HG02870 (cell line): ENCODE measurements around the gene LHPP.

Experiments
- ATAC-seq: cut with Tn5 transposase; IDR thresholded peaks from one replicate; pipeline ENCODE4 v1.9.1; 2021; ENCODE audit warnings: mild to moderate bottlenecking, moderate library complexity; ENCODE audit not compliant: unreplicated experiment

The LHPP gene

DNA sequence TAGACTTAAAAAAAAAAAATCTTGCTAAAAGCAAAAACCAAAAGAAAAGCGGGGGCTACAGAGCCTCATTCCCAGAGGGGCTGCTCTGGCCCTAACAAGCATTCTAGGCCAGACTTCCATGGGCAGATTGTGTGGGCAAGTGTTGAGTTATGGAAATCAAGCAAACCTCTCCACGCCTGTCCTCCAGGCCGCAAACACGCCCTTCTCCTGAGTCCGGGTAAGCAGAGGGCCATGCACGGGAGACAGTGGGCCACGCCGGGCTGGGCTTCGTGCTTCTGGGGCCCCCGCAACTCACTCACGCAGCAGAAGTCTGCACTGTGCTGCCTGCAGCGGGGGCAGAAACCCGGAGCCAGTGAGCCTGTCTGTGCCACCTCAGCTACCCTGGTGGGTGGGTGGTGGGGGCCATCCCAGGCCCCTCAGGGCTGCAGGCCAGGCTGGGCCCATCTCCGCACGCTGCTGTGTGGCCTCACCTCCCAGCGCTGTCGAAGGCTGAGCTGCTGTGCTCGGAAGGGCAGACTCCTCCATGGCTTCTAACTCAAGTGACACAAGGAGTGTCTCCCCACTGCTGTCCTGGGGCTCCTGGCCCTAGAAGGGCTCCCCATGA is 156.9 kb downstream of the LHPP start:
- ATAC-seq, result no peak

DNA sequence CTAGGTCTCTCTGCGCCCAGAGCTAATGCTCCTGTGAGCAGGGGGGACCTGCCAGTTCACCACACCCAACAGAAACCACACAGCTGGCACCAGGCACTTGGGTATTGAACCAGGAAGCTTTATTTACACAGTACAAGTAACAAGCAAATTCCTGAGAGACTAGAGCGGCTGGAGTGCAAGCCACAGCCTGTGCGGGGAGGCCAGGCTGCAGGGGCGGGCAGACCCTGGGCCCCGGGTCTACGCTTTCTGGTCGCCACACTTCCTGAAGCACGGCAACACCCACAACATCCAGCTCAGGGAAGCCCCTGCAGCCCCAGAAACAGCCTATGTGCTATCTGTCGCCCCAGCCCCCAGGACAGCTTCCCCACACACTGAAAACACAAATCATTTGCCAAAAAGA is 157.6 kb downstream of the LHPP start:
- no peak for ATAC-seq

DNA sequence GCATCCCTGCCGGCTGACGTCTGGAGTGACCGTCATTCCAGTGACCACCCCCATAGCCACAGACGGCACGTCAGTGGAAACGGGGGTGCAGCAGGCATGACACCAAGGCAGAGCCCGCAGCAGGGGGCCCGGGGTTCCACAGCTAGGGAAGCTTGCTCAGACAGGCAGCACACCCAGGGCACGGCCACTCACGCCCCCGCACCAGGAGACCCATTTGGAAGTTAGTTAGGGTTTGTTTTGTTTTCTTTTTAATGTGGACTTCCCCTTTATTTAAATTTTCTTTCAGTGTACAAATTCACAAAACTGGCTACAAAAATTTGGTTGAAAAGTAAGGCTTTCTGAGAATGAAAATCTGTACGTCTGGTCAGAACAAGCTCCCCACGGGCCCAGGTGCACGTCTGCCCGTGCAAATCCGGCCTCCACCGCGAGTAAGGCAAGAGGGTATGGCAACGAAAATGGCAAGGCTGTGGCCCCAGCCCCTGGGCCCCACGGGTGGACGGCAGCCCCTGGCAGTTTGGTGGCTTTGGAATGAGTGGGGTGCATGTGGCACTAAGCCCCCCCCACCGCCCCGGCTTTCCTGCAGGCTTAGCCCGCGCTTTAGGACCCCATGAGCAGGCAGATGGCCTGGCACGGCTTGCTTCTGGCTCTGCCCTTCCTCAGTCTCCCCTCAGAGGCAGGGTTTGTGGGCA is 158.3 kb downstream of the LHPP start:
- peak; percentile 49 for ATAC-seq

DNA sequence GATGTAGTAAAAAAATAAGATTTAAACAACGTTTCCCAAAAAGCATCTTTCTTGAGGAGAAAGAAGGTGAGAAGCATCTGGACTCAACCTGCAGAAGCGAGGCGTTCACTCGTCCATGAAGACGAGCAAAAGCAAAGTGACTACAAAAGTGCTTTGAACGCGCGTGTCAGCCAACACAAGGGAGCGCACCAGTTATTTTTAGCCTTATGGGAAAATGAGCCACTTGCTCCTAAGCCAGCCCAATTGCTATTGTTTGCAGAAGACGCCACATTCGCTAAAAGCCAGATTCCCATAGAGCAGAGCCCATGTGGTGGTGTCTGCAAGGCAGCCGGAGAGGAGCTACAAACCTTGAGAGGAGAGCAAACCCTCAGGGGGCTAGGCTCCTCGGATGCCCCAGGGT is 160.0 kb downstream of the LHPP start:
- ATAC-seq, result no peak

DNA sequence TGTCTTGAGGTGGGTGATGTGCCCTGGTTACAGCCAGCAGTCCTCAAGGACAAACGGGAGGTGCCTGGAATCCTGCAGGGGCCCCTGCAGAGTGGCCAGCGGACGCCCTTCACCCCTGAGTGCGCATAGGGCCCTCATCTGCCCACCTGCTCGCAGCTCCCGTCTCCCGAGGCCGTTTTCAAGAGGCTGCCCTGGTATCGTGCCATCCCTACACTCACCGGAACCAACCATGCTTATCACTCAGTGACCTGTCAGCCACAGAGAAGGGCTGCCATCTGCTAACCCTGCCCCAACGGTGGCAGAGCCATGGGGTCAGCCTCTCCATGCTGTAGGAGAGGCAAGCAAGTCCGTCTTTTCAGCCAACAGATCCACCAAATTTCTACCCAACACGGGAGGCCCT is 160.5 kb downstream of the LHPP start:
- no peak for ATAC-seq

DNA sequence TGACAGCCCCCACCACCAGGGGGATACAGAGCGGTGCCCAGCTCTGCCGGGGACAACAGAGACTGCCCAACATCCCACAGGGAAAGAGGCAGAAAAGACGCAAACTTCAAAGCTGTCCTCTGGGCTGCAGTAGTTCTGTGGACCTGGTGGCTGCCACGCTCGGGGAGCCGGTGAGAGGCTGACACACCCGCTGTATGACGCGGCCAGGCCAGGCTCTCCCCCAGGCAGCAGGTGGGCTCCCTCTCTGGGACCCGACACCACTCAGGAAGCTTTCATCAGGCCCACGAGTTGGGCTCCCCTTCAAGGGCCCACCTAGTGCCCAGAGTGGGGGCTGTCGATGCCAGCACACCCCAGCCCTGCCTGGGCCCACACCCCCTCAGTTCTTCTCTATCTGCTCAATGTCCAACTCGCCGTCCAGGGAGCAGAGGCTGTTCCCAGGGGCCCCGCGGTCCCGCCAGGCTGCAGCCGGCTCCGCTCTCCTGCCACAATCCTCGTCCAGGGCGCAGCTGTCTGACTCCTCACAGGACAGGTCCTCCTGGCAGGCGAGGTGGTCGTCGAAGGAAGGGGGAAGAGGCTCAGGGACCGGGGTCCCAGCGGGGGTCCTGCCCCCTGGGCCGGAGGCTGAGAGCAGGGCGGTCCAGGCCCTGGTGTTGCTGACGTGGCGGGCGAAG is 161.4 kb downstream of the LHPP start:
- no peak for ATAC-seq

DNA sequence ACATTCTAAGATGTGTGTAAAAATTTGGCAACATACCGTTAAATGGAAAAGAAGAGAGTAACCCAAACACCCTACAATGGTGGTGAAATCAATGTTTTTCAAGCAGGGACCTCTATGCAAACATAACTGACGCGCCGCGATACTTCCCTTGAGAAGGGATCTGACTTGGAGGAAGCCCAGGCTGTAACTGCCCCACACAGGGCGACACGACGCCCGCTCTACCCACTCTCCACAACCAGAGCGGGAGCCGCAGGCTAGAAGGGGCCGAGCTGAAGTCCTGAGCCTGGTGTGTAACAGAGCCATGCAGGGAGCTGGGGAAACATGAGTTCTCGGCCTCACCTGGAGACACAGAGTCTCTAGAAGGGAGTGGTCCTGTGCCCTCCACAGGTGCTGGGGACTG is 162.4 kb downstream of the LHPP start:
- no peak for ATAC-seq

DNA sequence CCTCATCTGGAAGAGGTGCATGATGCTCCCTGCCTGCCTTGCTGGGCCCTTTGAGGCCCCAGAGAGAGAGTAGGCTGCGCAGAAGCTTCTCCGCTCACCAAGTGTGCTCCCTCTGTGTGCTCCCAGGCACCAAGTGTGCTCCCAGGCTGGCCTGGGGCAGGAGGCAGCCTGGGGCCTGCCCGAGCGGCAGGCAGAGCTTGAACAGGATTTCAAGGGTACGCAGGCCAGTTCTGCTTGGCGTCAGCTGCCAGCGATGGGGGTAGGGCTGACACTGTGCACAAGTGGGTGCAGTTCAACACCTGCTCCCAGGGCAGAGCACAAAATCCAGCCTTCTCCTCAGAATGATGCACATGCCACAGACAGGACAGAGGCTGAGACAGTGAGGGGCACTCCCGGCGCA is 162.8 kb downstream of the LHPP start:
- ATAC-seq, result no peak

DNA sequence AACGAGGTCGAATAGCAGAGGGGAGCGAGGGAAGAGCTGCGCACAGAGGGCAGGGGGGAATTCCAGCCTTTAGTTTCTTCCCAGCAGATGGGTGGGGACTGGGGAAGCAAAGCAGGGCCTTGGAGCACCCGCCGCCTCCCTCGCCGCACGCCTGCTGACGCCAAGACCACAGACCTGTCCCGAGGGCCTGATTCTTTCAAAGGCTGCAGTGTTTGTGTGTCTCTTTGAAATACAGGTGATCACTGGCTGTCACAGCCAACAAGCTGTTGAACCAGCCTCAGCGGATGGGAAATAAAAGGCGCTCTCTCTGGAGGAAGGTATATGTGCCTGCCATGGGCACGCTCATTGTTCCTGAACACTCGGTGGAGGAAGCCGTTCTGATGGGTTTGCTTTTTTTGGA is 163.3 kb downstream of the LHPP start:
- ATAC-seq, result no peak

DNA sequence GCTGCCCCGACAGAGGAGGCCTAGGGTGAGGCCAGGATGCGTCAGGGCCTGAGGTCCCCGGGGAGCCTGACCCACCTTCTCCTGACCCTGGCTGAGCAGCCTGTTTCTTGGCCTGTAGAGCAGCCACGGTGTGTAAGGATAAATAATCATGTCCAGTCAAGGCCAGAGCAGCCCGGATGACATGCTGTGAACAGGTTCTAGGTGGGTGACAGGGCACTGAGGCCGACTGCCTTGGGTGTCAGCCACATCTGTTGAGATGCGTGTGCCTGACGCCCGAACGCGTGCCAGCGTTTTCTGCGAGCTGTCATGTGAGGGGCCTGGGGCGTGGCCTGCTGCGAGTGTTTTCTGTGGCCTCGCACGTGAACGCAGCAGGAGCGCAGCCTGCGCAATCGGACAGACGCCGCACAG is 164.2 kb downstream of the LHPP start:
- no peak for ATAC-seq

DNA sequence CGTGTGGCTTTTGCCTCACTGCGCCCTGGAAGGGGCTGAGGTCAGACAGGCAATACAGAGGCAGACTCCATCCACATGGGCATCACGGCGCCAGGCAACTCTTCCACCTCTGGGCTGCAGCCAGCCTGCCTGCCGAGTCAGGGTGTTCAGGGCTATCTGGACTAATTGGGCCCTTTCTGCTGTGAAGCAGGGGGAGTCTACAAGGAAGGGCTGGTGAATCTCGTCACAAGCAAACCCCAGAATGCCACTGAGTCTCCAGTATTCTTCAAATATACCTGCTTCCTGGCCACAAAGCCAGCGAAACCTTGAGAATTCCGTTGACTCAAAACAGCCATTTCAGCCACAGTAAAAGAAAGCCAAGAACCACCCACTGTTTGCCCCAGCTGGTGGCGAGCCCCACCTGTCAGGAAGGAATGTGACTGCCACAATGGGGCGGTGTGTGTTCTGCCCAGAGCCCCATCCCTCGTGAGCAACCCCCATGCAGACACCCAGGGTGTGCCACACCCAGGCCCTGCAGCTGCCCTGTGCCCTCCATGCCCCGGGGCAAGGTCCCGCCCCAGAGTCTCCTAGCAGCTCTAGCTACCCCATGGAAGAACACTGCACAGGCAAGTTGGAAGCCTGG is 165.2 kb downstream of the LHPP start:
- ATAC-seq, result peak; percentile 75

DNA sequence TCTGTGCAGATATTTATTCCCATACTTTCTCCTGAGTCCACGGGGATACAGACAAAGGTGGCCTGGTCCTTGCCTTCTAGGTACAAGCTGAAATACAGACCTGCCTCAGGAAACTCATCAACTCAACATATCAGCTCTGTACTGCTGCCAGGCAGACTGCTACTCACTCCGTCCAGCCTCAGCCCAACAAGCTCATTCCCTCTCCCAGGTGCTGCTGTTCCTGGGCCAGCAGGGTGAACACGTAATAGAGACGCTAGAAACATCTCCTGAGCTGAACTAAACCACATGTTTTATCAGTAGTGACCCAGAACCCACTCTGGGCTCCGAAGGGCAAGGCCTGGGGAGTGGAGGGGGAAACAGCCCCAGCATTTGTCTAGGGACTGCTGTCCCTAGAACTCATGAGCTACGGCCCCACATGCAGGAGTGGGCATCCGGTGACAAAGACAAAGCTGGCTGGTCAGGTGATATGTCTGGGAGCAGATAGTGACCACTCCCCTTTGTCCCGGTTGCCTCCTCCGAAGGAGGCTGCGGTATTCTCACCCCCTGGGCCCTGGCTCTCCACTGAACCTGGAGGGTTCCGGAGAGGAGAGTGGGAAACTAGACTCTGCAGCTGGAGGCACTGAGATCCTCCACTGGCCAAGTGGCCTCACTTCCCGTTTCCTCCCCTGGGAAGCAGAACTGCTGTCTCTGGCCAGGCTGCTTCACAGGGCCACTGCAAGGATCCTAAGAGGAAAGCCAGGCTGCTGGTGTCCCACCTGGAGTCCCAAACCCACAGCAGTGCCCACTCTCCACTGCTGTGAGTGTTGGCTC is 166.4 kb downstream of the LHPP start:
- ATAC-seq, result no peak

DNA sequence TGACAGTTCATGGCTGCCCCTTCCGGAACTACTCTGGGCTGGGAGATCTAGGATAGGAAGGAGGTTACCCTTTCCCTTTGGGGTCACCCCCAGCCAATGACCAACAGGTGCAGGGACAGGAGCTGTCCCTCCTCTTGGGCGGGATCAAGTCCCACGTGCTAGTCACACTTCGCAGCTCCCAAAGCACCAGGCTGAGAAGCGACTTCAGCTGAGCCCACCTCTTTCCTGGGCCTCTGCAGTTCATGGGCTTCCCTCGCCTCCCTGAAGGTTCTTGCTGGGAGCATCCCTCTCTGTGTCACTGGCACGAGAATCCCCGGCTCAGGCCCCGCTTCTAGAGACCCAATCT is 167.0 kb downstream of the LHPP start:
- no peak for ATAC-seq

DNA sequence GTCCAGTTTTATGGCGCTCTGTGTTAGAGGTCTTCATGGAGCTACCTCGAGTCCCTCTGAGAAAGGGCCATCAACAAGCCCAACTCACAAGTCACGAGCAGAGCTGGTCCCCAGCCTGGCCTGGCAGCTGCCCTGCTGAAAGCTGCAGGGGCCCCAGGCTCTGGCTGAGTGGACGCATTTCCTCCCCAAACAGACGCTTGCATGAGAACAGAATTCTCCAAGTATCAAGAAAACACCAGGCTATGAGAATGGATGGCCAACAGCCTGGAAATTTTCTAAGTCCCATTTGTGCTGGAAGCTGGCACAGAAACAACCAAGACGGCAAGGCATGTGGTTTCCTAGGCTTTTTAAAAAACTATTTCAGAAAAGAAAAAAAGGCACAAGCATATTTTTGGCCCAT is 167.8 kb downstream of the LHPP start:
- ATAC-seq, result no peak

DNA sequence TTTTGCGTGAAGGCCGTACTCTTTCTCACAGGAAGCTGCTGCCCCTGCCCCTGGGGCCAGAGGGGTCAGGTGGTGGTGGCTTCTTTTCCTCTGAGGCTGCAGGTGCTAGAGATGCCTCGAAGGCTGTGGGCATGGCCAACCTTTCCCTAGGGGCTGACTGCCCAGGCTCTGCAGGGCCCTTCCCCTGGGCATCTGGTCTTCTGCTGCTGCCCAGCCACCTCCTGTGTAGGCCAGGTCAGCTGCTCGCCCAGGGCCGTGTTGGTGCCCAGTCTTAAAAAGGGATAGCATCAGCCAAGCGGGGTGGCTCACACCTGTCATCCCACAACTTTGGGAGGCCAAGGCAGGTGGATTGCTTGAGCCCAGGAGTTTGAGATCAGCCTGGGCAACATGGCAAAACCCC is 168.2 kb downstream of the LHPP start:
- ATAC-seq, result no peak

DNA sequence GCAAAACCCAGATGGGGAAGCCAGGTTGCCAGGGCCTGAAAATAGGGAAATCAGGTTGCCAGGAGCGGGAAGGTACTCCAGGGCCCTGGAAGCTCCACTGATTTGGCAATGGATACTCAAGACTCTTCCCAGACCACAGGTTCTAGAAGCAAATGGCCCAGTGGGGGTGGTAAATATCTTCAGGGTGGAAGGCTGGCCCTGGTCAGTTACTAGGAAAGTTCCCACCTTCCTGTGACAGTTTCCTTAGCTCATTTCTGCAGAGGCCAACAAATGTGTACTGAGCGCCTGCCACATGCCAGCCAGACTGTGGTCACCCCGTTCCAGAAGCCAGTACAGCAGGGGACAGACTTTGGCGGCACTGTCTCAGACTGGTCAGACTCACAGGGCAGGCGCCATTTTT is 168.9 kb downstream of the LHPP start:
- no peak for ATAC-seq

DNA sequence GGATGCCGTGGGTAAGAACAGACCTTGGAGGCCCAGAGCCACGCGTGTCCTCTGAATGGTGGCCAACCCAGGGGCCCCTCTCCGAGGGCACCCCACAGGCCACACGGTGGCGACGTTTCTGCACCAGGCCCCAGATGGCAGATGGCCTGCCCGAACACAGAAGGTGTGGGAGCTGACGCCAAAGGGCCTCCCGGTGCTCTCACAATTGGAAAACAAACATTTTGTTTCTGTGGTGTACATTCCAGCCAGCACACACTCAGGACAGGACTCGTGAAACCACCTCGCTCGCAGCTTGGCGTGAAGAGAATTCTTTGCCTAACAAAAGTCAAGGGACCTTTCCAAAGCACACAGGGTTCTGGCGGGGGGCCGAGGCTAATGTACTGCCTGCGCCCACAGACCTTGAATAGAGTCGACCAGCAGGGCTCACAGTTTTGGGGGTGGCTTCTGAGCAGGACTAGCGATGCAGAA is 170.5 kb downstream of the LHPP start:
- no peak for ATAC-seq

DNA sequence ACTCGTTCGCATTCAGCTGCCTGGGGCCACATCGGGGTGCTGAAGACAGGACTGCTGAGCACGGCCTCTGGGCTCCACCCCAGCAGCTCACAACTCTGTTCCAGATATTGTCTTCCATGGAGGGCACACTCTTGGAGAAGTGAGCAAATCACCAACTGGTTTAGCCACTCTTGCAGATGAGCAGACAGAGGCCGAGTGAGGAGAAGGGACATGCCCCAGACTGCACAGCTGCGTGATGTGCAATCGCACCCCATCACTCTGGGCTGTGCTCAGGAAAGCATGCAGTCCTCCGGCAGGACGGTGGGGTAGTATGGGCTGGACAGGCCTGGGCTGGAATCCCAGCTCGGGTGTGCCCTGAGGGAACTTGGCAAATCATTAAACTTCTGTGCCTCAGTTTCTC is 170.9 kb downstream of the LHPP start:
- no peak for ATAC-seq

DNA sequence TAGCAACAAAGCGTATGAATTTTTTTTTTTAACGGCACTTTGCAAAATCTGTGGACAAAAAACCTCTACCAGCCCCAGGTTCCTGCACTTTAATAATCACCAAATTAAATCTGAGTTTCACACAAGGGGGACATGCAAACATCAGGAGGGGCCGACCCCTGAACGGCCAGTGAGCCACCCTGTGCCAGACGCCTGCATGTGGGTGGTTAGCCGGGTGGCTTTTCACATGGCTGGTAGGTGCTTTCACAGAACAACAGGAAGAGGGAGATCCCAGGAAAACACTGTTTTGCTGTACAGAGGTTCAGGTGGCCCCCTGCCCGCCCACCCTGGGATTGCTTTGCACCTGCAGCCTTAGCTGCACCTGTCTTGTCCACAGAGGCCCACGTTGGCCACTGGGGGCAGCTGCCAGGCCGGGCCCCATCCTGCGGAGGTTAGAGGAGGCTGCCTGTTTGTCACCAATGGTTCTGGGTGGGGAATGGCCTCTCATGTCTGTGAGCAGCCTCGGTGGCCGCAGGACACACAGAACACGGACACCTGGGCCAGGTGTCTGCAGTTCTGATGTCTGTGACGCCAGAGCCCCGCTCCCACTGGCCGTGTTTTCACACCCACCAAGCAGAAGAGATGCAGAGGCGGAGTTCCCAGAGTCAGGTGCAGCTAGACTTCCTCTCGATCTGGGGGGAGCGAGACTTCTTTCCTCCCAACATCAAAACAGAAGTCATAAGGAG is 174.8 kb downstream of the LHPP start:
- ATAC-seq, result no peak

DNA sequence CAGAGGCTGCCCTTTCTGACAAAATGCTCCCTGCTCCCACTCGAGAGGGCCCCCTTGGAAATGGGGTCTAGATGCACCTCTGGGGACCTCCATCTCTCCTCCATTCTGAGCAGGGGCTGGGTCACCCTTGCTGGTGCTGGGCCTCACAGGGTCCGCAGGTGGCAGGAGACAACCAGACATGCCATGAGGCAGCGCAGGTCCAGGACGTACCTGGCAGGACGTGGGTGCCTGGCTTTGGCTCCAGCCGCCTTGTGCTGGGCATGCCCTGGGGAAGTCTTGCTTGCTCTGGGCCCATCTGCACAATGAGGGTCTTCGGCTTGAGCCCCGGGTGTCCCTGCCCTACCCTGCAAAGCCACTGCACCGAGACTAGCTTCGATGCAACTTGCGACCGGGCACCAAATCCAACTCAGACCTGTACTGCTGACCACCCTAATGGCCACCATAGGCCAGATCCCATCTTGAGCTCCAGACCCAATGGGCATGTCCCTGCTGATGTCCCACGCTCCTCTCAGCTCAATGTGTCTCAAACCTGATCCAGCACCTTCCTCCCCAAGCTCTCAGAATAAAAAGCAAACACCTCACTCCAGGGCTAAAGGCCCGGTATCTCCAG is 175.6 kb downstream of the LHPP start:
- no peak for ATAC-seq
